Measurements from ENCODE around the gene FAM83B.

GRCh38 chr6:54865091-54865631 lies 18.6 kb downstream of the FAM83B start:
- no peak for TF ChIP-seq CTCF (IDR thresholded peaks at IDR 0.05; ENCODE audit: low read depth, low read length, poor library complexity, severe bottlenecking)
- no peak for TF ChIP-seq EZH2phosphoT487 (IDR thresholded peaks at IDR 0.05; ENCODE audit: borderline replicate concordance, low read length)

Data from DOHH2 (cell line).